Transverse colon (tissue), 4 donors: ENCODE data around the gene NEUROD2. TPM values are rescaled to one million over a fixed set of nuclear protein-coding genes. Genes with fewer than 3 reads are reported as not detected.

Source experiments
- DNase-seq: peaks from one replicate; pipeline ENCODE4 v3.0.0-alpha.2; 2019
- H3K27ac ChIP-seq, 4 donors: fragments of 200-600 bp; sonication (generic); 2 replicates each; pipeline ENCODE4 v1.5.1; 2016 to 2018; ENCODE audit warnings: inconsistent platforms in 4 of 4
- H3K27me3 ChIP-seq: fragments of 200-600 bp; sonication (generic); 2 replicates; pipeline ENCODE4 v1.5.1; 2017; ENCODE audit warnings: inconsistent platforms
- H3K36me3 ChIP-seq, 4 donors: fragments of 200-600 bp; sonication (generic); 2 replicates each; pipeline ENCODE4 v1.5.1; 2017 to 2019; ENCODE audit warnings: inconsistent platforms in 4 of 4
- H3K4me1 ChIP-seq, 4 donors: fragments of 200-600 bp; sonication (generic); 2 replicates each; pipeline ENCODE4 v1.5.1; 2017 to 2020; ENCODE audit warnings: inconsistent platforms in 4 of 4
- H3K4me3 ChIP-seq, 4 donors: fragments of 200-600 bp; sonication (generic); 1 replicate in 1 of 4; 2 replicates in 3 of 4; pipeline versions ENCODE4 v1.5.1 to v1.6.1; 2017 to 2019; ENCODE audit warnings: inconsistent platforms in 4 of 4
- H3K9me3 ChIP-seq, 2 donors: fragments of 200-600 bp; sonication (generic); 2 replicates each; pipeline ENCODE4 v1.5.1; 2017 to 2019; ENCODE audit warnings: inconsistent platforms in 2 of 2
- EP300 ChIP-seq: sonication (generic); formaldehyde crosslinking; IDR thresholded peaks from one replicate; pipeline ENCODE4 v1.6.1; 2017; ENCODE audit warnings: antibody characterized with exemption, low read depth
- POLR2A ChIP-seq: fragments of 450-650 bp; IDR thresholded peaks from one replicate; pipeline ENCODE4 v1.6.1; 2016; ENCODE audit warnings: antibody characterized with exemption, mild to moderate bottlenecking, moderate library complexity
- POLR2AphosphoS5 ChIP-seq, 3 donors: sonication (generic); formaldehyde crosslinking; IDR thresholded peaks; one replicate each; pipeline ENCODE4 v1.6.1; 2016; ENCODE audit warnings: antibody characterized with exemption in 3 of 3
- WGBS, 2 donors: methylation state at CpG; one replicate each; pipeline ENCODE4 v1.1.5; 2018; ENCODE audit warnings: low coverage in 1 of 2; 5-methylcytosine and 5-hydroxymethylcytosine counted together
- in situ Hi-C, 4 donors: fragments of 200-750 bp; cut with MboI; loops; one replicate each; pipeline versions ENCODE4 v1.15.0 to v1.15.1; 2017; ENCODE audit warnings: low sequenced_read_pairs in 3 of 4, low pct_ligation_motif_present in 1 of 4, low pct_unique_long_range_greater_than_20kb in 1 of 4
- intact Hi-C: fragments of 100-400 bp; cut with DNase I; formaldehyde crosslinking; loops from one replicate; pipeline ENCODE4 v1.15.1; 2023; ENCODE audit warnings: low total_unique reads
- total RNA-seq, 4 donors: library from RNA; depleted of rRNA; stranded (reverse); fragments of >200 nt; gene quantifications; one replicate each; pipeline ENCODE4 v1.1.0, GENCODE V29; 2016
- TF ChIP-seq, protein P1 (sequence below), 5 experiments: fragments of 200-600 bp in 3 of 5; fragments of 450-650 bp in 2 of 5; sonication (generic) in 3 of 5; IDR thresholded peaks; 1 replicate in 2 of 5; 2 replicates in 3 of 5; pipeline ENCODE4 v1.5.1; 2016 to 2017; ENCODE audit warnings: antibody characterized with exemption in 5 of 5, inconsistent platforms in 3 of 5, mild to moderate bottlenecking in 2 of 5, moderate library complexity in 1 of 5

NEUROD2 gene
- total RNA-seq, 4 donors from 2014 or later = not detected

DNA sequence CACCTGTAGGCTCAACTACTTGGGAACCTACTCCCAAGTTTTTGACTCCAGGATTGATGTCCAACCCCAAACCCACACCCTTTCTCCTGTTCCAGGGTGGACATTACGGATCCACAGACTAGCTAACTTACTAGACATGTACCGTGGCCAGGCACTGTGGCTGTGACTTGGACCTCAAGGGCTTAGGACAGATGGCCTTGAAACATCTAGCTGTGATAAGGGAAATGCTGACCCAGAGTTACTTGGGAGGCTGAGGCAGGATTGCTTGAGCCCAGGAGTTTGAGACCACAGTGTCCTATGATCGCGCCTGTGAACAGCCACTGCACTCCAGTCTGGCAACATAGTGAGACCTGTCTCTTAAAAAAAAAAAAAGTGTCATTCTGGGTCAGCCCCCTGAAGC lies 33.4 kb upstream of the NEUROD2 start:
- H3K27ac ChIP-seq = no peak overlapping the region
- TF ChIP-seq, protein P1, sequence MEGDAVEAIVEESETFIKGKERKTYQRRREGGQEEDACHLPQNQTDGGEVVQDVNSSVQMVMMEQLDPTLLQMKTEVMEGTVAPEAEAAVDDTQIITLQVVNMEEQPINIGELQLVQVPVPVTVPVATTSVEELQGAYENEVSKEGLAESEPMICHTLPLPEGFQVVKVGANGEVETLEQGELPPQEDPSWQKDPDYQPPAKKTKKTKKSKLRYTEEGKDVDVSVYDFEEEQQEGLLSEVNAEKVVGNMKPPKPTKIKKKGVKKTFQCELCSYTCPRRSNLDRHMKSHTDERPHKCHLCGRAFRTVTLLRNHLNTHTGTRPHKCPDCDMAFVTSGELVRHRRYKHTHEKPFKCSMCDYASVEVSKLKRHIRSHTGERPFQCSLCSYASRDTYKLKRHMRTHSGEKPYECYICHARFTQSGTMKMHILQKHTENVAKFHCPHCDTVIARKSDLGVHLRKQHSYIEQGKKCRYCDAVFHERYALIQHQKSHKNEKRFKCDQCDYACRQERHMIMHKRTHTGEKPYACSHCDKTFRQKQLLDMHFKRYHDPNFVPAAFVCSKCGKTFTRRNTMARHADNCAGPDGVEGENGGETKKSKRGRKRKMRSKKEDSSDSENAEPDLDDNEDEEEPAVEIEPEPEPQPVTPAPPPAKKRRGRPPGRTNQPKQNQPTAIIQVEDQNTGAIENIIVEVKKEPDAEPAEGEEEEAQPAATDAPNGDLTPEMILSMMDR (IDR thresholded peaks at IDR 0.05) = no peak
- TF ChIP-seq POLR2AphosphoS5 (IDR thresholded peaks at IDR 0.05) (no peak), EP300 (no peak), POLR2A (no peak)

DNA sequence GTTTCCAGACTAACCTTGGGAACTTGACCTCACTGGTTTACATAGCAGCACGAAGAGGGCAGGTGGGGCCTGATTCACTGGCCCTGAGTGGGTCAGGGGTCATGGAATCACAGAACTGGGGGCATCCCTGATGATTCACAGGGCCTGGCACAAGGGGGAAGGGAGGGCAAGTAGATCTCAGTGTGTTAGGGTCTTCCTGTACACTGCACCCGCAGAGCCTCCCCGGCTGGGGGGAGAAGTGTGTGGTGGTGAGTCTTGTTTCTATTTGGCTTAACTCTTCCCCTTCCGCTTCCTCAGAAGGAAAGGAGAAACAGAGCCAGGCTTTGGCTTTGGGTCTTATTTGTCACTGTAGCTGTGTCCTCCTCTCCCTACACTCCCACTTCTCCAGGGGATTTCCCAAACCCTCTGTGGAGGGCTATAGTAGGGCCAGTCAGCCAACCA lies 32.9 kb upstream of the NEUROD2 start:
- peaks cover 16 to 60% (median 42%) of the 10 kb centered on the region in 4 donors for H3K4me1 ChIP-seq
- intact Hi-C loops (no loop called here), in situ Hi-C loops (loop anchor here in 1 of 4 donors (25.0 kb wide), 1 partner anchor 97 kb away; the partner anchor contains the start of genes GRB7 and MIEN1)
- DNase-seq = no peak
- no peak overlapping the region for H3K4me3 ChIP-seq
- H3K27me3 ChIP-seq = no peaks in the 10 kb centered on the region
- H3K27ac ChIP-seq = no peak overlapping the region
- H3K9me3 ChIP-seq = no peaks in the 10 kb centered on the region
- no peaks in the 10 kb centered on the region for H3K36me3 ChIP-seq
- TF ChIP-seq EP300 = no peak
- TF ChIP-seq POLR2AphosphoS5 (IDR thresholded peaks at IDR 0.05) = no peak
- TF ChIP-seq POLR2A = no peak
- TF ChIP-seq, protein P1 (IDR thresholded peaks at IDR 0.05) = no peak
- WGBS, 2 donors = 39% methylated on average over 4 of the region's 4 CpGs; no CpG with 5 or more reads in 1 of the 2 donors

More for the DNA sequence above, 33.4 kb upstream of the NEUROD2 start:
- in situ Hi-C loops = loop anchor here in 1 of 4 donors (25.0 kb wide), 1 partner anchor 96 kb away; the partner anchor contains the start of genes GRB7 and MIEN1
- intact Hi-C loops = no loop called here
- no peak for DNase-seq
- Histone ChIP-seq H3K4me1 (peaks cover 16 to 55% (median 38%) of the 10 kb centered on the region in 4 donors), H3K36me3 (no peaks in the 10 kb centered on the region), H3K9me3 (no peaks in the 10 kb centered on the region), H3K27me3 (no peaks in the 10 kb centered on the region), H3K4me3 (no peak overlapping the region)
- 91% methylated on average over 4 of the region's 4 CpGs; no CpG with 5 or more reads in 1 of the 2 donors for WGBS, 2 donors

DNA sequence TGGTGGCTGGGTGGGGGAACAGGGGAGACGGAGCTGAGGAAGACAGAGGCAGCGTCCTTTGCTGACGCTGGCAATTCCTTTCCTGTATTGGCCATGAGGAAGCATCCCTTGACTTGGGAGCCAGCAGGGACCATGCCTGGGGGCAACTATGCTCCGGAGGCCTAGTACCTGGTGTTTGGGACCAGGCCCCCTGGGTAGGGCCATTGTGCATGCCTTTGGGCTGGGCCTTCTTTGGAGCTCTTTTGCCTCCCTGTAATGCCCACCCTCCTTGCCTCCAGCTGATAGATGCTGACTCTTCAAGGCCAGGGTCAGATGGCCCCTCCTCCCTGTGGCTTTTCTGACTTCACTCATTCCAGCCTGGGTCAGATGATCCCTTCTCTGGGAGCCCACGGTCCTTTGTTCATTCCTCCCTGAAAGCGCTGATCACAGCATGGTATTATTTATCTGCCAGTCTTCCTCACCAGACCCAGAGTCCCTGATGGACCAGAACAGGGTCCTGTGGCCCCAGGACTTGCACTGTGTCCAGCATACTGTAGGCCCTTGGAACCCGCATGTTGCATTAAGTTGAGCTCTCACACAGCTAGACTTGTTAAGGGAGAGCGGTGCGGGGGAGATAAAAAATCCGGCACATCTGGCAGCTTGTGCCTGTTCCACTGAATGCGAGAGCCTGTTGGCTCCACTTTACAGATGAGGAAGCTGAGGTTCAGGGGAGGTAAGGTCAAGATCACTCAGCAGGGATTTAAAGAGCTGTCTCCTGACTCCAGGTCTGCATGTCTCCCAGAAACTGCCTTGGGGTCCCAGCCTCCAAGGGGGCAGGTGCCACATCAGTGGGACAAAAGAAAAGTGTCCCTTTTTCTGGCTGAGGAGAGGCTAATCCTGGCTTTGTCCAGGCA lies 32.1 kb upstream of the NEUROD2 start:
- no peaks in the 10 kb centered on the region for H3K27me3 ChIP-seq
- no peaks in the 10 kb centered on the region for H3K36me3 ChIP-seq
- in situ Hi-C loops (loop anchor here in 1 of 4 donors (25.0 kb wide), 1 partner anchor 97 kb away; the partner anchor contains the start of genes GRB7 and MIEN1), intact Hi-C loops (loop anchor here (10.0 kb wide), 1 partner anchor 115 kb away; no protein-coding TSS in a partner anchor)
- no peak overlapping the region for H3K27ac ChIP-seq
- TF ChIP-seq EP300 = no peak
- TF ChIP-seq POLR2A = no peak
- no peak for TF ChIP-seq POLR2AphosphoS5 (IDR thresholded peaks at IDR 0.05)
- TF ChIP-seq, protein P1 (IDR thresholded peaks at IDR 0.05) = no peak
- WGBS, 2 donors = 92% methylated on average over 11 of the region's 11 CpGs; no CpG with 5 or more reads in 1 of the 2 donors
- no peaks in the 10 kb centered on the region for H3K9me3 ChIP-seq
- H3K4me3 ChIP-seq = no peak overlapping the region
- H3K4me1 ChIP-seq = peaks cover 17 to 68% (median 44%) of the 10 kb centered on the region in 4 donors
- no peak for DNase-seq

DNA sequence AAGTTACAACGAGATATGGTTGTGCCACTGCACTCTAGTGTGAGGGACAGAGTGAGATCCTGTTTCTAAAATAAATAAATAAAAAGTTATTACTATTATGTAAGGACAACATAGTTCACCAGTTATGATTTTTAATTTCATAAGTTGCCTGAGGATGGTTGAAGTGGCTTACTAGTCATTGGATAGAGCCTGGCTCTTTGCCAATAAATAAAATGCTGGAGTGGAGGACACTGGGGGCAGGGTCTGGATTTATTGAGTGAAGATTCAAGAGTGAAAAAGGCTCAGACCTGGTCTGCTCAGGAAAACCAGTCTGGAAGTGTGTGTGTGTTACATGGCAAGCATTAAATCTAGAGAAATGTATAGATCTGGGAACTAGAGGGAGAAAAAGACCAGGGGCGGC lies 31.3 kb upstream of the NEUROD2 start:
- intact Hi-C loops = loop anchor here (10.0 kb wide), 1 partner anchor 116 kb away; no protein-coding TSS in a partner anchor
- Histone ChIP-seq H3K36me3 (no peaks in the 10 kb centered on the region), H3K4me1 (peaks cover 23 to 76% (median 50%) of the 10 kb centered on the region in 4 donors), H3K4me3 (no peak overlapping the region), H3K27me3 (no peaks in the 10 kb centered on the region), H3K27ac (no peak overlapping the region), H3K9me3 (no peaks in the 10 kb centered on the region)
- in situ Hi-C loops = loop anchor here in 1 of 4 donors (25.0 kb wide), 1 partner anchor 98 kb away; the partner anchor contains the start of genes GRB7 and MIEN1
- no peak for TF ChIP-seq POLR2AphosphoS5 (IDR thresholded peaks at IDR 0.05)
- TF ChIP-seq EP300 = no peak
- TF ChIP-seq POLR2A = no peak
- TF ChIP-seq, protein P1 (IDR thresholded peaks at IDR 0.05) = no peak
- no peak for DNase-seq
- WGBS, 2 donors = 59 to 92% methylated on average over 2 of the region's 2 CpGs
